NCI-H2029 (cell line): ENCODE data around the gene TMEM59.
"Not testable (repeated sequence)": the region's sequence is repeated elsewhere in the genome, so short reads cannot be mapped to it uniquely, and the experiment has no call there.

Source experiments
- DNase-seq: peaks from one replicate; lab custom pipeline; 2025; lab: John Stamatoyannopoulos, UW

TMEM59 gene

GRCh38 chr1:54012008-54012325 is 41.0 kb downstream of the TMEM59 start:
- no peak for DNase-seq

GRCh38 chr1:54011316-54012007 is 41.5 kb downstream of the TMEM59 start:
- no peak for DNase-seq

- DNase-seq, result no peak
These were observed 42.4 kb downstream of the TMEM59 start for GRCh38 chr1:54010415-54011117.

GRCh38 chr1:54009406-54009805 is 43.6 kb downstream of the TMEM59 start:
- DNase-seq, result no peak

GRCh38 chr1:54008876-54009275 is 44.1 kb downstream of the TMEM59 start:
- DNase-seq, result no peak

- no peak for DNase-seq
These were observed 45.4 kb downstream of the TMEM59 start for GRCh38 chr1:54007613-54008012.

GRCh38 chr1:54006508-54006907 is 46.5 kb downstream of the TMEM59 start:
- no peak for DNase-seq

- no peak for DNase-seq
These were observed 48.4 kb downstream of the TMEM59 start for GRCh38 chr1:54004481-54005049.

- not testable (repeated sequence) for DNase-seq
These were observed 49.1 kb downstream of the TMEM59 start for GRCh38 chr1:54003750-54004480.

GRCh38 chr1:54003249-54003646 is 49.8 kb downstream of the TMEM59 start:
- DNase-seq, result no peak

GRCh38 chr1:54002544-54003248 is 50.3 kb downstream of the TMEM59 start:
- no peak for DNase-seq

GRCh38 chr1:54001591-54001990 is 51.4 kb downstream of the TMEM59 start:
- DNase-seq, result peak; percentile 94

GRCh38 chr1:53999920-54000319 is 53.1 kb downstream of the TMEM59 start:
- no peak for DNase-seq

- no peak for DNase-seq
These were observed 54.8 kb downstream of the TMEM59 start for GRCh38 chr1:53998223-53998622.

- DNase-seq, result no peak
These were observed 57.3 kb downstream of the TMEM59 start for GRCh38 chr1:53995683-53996082.

GRCh38 chr1:53994516-53994915 is 58.5 kb downstream of the TMEM59 start:
- DNase-seq, result not testable (repeated sequence)

GRCh38 chr1:53992085-53992874 is 60.7 kb downstream of the TMEM59 start:
- no peak for DNase-seq

GRCh38 chr1:53987880-53988279 is 65.1 kb downstream of the TMEM59 start:
- DNase-seq, result no peak

- DNase-seq, result no peak
These were observed 66.5 kb downstream of the TMEM59 start for GRCh38 chr1:53986458-53986857.

GRCh38 chr1:53984726-53985125 is 68.3 kb downstream of the TMEM59 start:
- DNase-seq, result no peak

- DNase-seq, result no peak
These were observed 70.3 kb downstream of the TMEM59 start for GRCh38 chr1:53982763-53983104.
